GM21360 (cell line): Measurements from ENCODE around the gene NXNL1.

Experiments used
- ATAC-seq: cut with Tn5 transposase; IDR thresholded peaks from one replicate; pipeline ENCODE4 v1.9.1; 2021; ENCODE audit warnings: mild to moderate bottlenecking, moderate library complexity; ENCODE audit not compliant: unreplicated experiment

The NXNL1 gene

DNA sequence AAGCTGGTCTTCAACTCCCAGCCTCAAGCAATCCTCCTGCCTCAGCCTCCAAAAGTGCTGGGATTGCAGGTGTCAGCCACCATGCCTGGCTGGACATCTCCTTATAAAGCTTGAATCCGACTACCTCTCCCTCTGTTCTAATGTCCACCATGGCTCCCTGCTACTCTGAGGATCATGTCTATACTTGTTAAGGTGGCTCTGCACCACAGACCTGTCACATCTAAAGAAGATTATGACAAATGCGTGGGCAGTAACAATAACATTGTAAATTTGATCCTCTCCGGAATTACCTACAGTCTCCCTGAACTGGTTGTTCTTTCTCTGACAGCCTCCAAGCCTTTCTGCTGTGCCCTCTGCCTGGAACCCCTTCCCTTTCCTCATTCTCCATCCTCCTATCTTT is 1.8 kb downstream of the NXNL1 start:
- no peak for ATAC-seq

DNA sequence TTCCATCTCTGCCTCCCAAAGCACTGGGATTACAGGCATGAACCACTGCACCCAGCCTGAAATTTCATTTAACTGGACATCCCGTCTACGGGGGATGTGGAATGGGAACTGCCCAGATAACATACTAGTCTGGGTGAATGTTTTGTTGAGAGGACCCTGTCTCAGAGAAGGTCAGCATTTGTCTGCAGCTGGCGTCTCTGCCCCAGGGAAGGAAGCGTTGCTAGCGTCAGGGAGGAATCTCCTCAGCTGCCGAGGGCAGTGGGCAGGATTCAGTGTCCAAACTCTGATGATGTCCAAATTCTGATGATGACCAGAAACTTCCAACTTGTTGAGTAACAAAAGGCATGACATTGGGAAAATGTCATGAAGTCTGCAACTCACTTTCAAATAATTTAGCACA is 3.1 kb downstream of the NXNL1 start:
- no peak for ATAC-seq

DNA sequence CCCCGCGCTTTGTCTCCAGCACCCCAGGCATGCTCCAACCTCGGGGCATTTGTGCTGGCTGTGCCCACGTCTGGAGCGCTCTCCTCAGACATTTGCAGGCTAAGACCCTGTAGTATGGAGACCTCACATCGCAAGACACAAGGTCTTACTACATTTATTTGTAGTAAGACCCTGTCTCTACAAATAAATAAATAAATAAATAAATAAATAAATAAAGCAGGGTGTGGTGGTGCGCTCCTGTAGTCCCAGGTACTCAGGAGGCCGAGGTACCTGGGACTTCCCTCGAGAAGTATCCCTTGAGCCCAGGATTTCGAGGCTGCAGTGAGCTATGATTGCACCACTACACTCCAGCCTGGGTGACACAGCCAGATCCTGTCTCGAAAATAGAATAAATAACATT is 4.6 kb downstream of the NXNL1 start:
- no peak for ATAC-seq

DNA sequence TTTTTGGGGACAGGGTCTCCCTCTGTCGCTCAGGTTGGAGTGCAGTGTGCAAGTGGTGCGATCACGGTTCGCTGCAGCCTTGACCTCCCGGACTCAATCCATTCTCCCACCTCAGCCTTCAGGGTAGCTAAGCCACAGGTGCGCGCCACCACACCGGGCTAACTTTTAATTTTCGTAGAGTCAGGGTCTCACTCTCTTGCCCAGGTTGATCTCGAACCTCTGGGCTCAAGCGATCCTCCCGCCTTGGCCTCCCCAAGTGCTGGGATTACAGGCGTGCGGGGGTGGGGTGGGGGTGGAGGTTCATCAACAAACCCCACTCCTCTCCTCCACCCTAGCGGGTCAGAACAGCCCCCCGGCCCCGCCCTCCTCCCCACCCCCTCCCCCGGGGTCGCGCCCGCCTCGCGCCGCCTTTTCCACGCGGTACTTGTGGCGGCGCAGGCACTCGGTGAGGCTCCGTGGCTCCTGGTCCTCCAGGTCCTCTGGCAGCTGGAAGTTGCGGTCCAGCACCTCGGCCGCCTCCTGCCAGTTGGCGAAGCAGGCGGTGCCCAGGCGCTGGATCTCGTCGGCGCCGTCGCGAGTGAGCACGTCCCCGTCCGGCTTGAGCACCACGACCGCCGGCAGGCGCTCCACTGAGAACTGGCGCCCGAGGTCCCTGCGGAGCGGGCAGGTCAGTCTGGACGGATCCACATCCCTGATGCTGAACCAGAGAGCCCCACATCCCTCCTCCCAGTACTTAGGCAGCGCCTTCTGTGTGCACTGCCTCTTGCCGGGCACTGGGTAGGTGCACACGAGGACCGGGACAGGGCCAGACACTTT is 5.2 kb downstream of the NXNL1 start:
- ATAC-seq: no peak

DNA sequence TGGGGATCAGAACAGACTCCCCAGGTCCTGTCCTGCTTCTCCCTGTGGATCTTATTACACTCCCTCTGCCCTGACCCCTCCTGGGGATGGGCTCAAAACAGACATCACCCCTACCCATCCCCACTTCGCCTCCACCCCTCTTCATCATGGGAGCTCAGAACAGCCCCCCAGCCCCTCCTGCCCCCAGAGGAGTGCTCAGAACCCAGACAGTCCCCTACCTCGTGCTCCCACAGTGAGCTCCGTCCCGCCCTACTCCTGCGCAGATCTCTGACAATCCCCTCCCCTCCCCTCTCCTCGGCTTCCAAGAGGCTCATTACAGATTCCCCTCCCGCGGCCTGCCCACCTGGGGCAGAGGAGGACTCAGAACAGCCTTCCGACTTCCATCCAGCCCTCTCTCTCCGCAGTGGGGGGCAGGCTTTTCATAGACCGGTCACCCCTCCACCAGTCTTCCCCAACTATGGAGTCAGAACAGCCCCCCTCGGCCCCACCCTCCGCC is 6.1 kb downstream of the NXNL1 start:
- ATAC-seq: no peak

DNA sequence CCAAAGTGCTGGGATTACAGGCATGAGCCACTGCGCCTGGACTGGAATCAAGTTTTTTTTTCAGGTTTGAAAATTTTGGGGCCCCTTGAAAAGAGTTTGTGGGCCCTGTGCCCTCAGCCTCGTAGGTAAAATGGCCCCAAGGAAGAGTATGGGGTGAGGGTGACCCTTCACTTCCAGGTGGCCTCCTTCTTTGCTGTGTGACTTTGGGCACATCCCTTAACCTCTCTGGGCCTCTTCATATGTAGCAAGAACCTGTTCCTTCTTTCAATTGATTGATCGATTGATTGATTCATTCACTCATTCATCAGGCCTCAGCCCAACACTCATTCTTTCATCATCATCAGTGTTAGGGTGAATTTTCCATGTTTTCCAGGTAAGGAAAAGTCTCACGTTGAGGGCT is 8.9 kb downstream of the NXNL1 start:
- no peak for ATAC-seq

DNA sequence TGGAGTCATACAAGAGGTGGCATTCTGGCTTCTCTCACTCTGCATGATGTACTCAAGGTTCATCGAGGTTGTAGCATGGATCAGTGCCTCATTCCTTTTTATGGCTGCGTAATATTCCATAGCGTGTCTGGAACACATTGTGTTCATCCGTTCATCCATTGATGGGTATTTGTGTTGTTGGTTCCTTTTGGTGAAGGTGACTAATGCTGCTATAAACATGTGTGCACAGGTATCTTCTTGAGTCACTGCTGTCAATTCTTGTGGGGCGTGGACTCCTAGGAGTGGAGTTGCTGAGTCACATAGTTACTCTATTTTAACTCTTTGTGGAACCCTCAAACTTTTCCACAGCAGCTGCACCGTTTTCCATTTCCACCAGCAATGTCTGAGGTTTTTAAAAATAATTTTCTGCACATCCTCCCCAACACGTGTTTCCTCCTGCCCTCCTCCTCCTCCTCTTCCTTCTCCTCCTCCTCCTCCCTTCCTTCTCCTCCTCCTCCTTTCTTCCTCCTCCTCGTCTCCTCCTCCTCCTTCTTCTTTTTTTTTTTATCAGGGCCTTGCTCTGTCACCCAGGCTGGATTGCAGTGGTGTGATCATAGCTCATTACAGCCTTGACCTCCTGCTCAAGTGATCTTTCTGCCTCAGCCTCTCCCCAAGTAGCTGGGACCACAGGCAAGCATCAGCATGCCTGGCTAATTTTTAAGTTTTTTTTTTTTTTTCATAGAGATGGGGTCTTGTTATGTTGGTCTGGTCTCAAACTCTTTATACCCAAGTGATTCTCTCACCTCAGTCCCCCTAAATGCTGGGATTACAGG is 10.3 kb downstream of the NXNL1 start:
- no peak for ATAC-seq

DNA sequence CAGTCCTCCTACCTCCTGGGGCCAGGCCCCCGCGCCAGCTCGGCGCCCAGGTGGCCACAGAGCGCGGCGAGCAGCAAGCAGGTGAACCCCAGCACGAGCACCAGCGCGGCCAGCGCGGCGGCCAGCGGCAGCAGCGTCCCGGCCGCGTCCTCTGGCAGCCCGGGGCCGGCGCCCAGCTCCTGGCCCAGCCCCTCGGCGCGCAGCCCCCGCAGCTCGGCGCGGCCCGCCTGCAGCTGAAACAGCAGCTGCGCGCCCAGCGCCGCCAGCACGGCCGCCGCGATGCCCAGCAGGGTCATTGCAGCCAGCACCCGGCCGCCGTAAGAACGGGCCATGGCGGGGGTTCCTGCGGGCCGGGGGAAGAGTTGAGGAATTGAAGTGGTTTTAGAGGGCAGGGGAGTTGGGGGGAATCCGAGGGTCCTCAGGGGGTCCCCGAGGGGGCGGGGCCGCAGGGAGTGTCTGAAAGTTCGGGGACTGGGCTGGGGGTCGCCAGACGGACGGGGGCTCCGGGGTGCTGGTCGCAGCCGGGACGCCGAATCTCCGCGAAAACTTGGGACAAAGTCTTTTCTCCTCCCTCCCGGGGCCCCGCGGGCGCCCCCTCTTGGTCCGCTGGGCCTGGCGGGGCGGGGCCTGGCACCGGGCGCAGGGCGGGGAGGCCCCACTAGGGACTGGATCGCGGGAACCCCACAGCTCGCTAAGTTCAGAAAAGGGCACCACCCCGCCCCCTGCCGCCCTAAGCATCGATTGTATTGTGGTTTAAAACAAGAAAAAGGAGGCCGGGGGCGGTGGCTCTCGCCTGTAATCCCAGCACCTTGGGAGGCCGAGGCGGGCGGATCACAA is 12.4 kb downstream of the NXNL1 start, which contains the start of gene TMEM221:
TSS of gene TMEM221 (minus strand) at position 538 of the 837 bp plus-strand sequence. CDS start at position 332, 206 bp downstream.
- no peak for ATAC-seq

DNA sequence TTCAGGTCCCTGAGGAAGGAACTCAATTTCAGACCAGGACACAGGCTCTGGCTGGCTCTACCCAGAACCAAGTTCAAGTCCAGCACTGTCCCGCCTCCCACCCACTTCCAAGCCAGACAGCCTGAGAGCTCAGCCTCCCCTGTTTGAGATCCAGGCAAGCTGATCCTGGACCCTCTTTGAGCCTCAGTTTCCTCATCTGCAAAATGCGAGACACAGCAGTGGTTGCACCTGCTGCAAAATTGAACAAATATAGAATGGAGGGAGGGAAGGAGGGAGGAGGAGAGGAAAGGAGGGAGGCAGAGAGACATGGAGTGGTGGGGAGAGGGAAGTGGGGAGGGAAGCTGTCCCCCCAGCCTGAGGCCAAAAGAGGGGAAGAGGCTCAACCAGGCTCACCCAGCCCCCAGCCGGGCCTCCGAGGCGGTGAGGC is 13.0 kb downstream of the NXNL1 start:
- no peak for ATAC-seq

DNA sequence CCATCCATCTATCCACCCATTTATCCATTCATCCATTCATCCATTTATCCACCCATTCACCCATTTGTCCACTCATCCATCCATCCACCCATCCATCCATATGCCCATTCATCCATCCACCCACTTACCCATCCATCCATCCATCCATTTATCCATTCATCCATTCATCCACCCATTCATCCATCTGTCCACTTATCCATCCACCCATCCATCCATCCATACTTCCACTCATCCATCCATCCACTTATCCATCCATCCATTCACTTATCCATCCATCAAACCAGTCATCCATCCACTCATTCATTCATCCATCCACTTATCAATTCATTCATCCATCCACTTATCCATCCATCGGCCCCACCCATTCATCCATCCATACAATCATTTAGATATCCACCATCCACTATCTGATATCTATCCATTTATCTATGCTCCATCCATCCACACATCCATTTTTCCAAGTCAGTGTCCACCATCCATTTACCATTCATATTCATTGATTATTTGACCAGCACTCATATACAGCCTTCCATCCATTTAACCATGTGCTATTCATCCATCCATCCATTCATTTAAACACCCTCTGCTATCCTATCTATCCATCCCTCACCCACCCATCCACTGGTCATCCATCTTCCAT is 15.1 kb downstream of the NXNL1 start:
- no peak for ATAC-seq

DNA sequence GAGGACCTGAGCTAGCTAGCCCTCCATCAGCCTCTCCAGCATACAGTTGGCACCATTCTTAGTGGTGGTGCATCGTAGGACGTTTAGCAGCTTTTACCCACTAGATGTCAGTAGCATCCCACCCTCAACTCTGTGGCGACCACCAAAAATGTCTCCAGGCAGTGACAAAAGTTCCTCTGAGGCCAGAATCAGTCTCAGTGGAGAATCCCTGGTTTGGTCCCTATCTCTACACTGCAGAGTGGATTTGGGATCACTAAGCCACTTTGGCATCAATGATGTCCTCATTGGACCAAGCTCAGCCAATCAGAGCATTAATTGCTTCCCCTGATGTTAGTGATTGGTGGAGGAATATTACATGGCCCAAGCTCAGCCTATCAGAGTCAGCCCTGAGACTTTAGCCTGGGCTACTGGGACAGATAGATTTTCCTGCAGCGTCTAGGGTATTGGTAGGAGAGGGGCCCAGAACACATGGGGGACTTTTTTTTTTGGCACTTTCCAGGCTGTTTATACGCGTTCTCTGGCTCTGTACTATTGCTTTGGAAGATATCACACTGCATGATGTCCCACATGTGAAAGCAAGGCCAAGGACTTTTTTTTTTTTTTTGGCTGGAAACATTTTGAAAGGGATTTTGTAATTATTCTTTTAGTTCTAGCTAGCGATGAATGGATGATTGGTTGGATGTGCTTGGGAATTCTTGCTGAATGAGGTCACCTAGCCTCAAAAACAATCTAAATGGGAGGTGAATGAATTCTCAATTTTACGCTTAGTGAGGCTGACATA is 19.3 kb downstream of the NXNL1 start:
- ATAC-seq: no peak

DNA sequence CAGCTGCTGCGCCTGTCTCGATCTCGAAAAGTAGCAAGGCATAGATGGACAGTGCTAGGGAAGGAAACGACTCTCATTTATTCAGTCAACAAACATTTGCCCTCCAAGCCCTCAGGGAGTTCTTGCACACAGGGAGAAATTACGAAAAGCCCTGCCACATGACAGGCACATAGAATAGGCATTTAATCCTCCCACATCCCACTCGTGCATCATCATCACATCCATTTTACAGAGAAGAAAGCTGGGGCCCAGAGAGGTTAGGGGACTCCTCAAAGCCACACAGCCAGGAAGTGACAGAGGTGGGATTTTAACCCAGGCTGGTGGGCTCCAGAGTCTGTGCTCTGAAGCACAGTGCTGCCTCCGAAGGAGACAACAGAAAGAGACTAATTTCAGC is 23.9 kb downstream of the NXNL1 start:
- no peak for ATAC-seq

DNA sequence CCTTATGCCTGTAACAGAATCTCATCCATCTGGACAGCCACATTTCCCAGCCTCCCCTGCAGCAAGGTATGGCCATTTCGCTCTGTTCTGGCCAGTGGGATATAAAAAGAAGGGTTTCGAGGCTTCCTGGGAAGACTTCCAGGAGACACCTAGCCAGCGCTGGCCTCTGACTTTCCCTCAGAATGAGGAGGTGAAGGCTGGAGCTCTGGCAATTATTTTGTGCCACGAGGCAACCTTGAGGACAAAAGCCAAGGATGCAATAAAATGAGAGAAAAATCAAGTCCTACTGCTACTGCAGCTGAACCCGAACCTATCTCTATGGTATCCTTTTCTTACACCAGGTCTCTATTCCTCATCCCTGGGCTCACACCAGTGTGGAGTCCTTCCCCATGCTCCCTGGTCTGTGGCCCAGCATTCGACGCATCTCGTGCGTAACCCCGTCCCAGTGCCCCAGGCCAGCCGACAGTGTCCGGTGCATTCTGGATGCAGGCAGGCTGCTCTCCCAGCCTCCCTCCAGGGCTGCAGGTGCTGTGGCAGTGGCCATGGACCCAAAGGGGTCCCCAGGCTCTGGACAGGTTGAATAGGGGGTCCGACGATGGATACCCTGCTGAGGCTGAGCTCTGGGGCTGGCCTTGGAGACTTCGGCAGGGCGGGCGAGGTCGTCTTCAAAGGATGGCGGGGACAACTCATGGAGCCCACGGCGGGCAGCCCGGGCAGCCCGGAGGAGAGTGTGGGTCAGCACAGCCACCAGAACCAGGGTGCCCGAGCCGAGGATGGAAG is 24.4 kb downstream of the NXNL1 start:
- no peak for ATAC-seq

DNA sequence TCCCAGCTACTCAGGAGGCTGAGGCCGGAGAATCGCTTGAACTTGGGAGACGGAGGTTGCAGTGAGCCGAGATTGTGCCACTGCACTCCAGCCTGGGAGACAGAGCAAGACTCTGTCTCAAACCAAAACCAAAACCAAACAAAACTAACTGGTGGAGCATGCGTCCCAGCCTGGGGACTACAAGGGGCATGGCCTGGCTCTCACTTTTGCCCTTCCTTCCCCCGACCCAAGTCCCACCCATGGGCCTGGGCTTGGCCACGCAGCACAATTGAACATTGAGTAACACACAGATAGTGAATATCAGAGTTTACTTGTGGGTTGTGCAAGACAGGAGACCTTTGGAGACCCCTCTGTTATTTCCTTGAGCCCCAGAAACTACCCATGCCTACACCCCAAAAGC is 25.5 kb downstream of the NXNL1 start:
- no peak for ATAC-seq

DNA sequence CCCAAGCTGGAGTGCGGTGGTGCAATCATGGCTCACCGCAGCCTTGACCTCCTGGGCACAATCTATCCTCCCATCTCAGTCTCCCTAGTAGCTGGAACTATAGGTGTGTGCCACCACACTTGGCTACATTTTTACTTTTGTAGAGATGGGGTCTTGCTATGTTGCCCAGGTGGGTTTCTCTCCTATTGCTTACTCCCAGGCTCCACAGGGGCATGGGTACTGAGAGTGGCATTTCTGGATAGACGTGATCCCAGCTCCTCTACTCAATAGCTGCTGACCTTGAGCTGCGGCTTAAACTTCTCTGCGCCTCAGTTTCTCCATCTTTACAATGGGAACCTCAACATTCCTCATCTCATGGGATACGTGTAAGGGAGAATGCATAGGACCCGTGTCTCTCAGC is 29.3 kb downstream of the NXNL1 start:
- no peak for ATAC-seq

DNA sequence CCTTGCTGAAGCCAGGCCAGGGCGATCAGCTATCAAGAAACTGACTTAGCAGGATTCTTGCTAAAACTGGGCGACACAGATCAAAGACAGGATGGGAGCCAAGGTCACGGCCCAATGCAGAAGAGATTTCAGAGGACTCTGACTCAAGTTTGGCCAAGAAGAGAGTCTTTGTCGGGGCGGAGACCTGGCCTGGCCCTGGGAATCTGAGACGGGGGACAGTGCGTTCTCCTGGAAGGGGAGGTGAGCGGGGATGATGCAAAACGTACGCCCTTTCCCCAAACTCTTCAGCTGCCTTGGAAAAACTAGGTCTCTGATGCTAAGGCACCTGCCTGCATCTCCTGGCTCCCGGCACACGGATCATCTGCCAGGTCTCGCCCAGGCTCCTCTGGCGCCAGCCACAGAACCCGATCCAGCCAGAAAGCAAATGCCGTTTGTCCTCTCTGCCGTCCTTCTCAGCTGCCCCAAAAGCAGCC is 31.0 kb downstream of the NXNL1 start:
- ATAC-seq: no peak

DNA sequence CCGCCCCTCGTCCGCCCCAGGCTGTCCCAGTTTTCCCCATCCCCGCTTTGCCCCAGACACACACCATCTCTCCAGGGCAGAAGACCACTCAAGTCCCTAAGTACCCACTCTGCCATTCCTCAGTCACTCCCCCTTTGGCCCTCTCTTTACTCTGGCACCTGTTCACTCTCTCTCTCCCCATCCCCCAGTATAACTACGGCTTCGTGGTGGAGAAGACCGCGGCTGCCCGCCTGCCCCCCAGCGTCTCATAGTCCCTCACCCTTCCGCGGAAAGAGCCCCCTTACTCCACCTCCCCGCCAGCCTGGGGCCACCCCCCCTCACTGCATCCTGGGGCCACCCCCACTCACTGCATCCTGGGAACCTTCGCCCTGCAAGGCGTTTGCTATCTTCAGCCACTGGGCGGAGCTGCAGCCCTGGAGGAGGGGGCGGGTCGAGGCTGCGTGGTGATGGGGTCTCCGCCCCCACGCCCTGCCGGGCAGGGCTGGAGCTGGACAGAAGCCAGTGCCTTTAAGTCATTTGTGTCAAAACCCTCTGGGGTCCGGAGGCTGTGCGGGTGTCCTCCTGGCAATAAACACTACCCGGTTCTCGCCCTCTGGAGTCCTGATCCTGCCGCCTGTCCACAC is 35.9 kb downstream of the NXNL1 start:
- no peak for ATAC-seq

DNA sequence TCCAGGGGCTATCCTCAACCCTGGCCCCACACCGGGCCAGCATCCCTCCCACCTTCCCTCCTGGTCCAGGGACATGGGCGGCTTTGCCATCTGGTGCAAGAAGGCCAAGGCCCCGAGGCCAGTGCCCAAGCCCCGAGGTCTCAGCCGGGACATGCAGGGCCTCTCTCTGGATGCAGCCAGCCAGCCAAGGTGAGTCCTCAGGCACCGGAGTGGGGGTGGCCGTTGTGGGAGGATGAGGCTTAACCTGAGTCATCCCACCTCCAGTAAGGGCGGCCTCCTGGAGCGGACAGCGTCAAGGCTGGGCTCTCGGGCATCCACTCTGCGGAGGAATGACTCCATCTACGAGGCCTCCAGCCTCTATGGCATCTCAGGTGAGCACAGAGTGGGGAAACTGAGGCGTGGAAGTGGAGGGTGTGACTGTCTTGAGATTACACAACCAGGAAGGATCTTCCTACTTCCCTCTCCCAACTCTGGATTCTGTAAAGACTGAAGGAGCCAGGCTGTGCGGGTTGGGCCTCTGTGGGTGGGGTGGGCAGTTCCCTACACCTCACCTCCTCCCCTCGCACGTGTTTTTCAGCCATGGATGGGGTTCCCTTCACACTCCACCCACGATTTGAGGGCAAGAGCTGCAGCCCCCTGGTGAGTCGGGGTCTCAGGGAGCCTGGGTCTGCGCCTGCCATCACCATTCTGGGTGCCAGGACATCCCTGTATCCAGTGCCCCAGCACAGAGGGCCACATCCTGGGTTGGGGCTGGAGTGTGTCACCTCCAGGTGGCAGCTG is 37.1 kb downstream of the NXNL1 start:
- no peak for ATAC-seq
